Jurkat, Clone E6-1 (cell line): ENCODE data around the gene SMG6.

Experiments
- DNase-seq: peaks from one replicate; pipeline ENCODE4 v3.0.0-alpha.2; 2011; ENCODE audit warnings: low read depth, low spot score
- H3K4me3 ChIP-seq: 2 replicates; pipeline ENCODE4 v1.5.1; 2011; ENCODE audit warnings: mild to moderate bottlenecking, low read length, control low read depth, moderate library complexity

Gene SMG6

DNA sequence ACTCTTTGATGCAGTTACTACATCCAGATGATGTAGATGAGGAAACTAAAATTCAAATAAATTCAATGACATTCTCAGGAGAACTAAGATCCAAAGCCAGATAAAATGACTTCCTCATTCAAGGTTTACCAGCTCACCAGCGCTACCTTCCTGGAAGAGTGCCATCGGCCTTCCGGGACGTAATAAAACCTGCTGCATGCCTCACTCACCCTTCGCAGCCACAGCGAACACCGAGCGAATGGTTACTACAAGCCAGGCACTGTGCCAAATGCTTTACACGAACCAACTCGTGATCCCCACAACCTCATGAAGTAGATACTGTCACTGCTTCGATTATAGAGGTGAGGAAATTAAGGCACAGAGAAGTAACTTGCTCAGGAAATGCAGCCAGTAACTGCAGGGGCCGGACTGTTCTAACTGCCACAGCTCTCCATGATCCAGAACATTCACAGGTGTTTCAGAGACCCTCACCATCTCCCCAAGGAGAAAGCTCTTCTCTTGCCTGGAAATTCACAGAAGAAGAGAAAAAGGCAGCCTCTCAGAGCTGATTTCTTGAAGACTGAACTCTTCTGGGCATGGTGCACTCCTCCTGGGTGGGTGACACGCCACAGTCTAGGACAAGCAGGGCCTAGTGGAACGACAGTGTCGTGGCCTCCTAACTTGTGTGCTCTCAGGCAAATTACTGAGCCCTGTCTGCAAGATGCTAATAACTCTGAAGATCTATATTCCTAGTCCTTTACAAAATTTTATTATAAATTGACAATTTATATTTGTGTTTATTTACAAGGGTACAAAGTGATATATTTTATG is 201.9 kb downstream of the SMG6 start:
- no peak for DNase-seq
- no peak overlapping the region for H3K4me3 ChIP-seq

DNA sequence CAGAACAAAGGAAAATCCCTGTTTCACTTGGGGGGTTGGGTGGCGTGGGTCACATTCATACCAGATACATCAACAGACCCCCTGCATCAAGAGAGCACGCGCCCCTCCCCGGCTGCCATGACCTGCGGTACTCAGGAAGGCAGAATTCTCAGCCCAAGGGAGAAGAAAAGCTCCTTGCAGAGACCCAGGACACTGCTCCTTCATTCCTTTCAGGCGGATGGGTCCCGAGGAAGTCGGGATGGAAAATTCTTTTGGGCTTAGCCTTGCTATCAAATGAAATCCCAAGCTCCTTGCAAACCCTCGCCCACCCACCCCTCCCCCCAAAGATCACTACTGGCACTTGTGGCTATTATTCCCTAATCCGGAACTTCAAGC is 208.1 kb downstream of the SMG6 start:
- no peak for DNase-seq
- no peak overlapping the region for H3K4me3 ChIP-seq

DNA sequence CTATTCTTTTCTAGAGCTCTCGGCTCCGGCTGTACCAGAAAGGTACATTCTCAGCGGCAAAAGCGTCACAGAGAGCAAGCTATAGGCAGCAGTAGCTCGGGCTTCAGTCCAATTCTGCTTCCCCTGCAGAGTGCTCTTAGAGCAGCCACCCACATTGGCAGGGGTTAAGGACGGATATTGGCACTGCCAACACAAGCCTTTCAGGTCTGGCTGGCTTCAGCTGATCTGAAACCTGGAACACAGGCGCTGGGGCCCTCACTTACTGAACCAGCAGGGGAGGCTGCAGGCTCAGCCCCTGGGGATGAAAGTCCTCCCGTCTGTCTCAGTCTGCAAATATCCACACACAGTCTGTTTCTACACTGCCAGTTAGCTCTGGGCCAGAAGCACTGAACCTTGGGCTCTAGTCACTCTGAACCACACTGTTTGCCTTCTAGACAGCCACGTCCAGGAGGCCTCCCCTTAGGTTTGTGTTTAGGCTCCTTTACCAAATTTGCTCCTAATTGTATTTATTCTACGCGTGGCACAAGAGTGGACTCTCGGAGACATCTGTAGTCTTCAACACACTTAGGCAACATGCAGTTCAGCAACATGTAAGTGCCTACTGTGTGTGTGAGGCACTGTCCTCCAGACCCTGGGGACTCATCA is 208.6 kb downstream of the SMG6 start:
- DNase-seq = no peak
- H3K4me3 ChIP-seq = no peak overlapping the region

DNA sequence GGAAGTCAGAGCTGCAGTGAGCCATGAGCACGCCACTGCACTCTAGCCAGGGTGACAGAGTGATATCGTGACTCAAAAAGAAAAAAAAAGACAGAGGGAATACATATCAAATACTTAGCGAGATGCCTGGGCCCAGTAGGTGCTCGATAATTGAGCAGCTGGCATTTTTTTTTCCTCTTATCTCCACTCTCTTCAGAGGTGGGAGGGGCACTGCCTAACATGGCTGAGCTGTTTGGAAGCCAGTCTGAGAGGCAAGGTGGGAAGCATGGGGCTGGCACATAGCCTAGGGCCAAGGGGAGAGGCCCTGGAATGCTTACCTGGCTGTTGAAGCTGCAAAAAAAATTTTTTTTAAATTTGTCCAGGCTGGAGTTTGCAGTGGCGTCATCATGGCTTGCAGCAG is 210.2 kb downstream of the SMG6 start:
- no peak for DNase-seq
- no peak overlapping the region for H3K4me3 ChIP-seq

DNA sequence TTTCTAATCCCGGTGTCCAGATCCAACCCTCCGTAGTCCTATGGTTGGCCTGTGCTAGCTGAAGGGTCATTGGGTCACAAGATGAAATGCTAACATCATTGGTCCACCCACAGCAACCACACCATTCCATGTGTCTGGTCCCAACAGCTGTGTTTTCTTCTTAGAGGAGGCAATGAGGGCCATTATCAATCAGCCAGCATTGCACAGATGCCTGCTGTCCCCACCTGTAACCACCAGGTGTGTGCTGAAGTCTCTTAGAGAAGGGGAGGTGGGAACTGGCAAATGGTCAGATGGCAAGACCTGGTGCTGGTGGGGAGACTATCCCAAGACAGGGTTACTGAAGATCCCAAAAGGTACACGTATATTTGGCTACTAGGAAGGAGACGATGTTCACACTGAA is 211.3 kb downstream of the SMG6 start:
- no peak overlapping the region for H3K4me3 ChIP-seq
- no peak for DNase-seq

DNA sequence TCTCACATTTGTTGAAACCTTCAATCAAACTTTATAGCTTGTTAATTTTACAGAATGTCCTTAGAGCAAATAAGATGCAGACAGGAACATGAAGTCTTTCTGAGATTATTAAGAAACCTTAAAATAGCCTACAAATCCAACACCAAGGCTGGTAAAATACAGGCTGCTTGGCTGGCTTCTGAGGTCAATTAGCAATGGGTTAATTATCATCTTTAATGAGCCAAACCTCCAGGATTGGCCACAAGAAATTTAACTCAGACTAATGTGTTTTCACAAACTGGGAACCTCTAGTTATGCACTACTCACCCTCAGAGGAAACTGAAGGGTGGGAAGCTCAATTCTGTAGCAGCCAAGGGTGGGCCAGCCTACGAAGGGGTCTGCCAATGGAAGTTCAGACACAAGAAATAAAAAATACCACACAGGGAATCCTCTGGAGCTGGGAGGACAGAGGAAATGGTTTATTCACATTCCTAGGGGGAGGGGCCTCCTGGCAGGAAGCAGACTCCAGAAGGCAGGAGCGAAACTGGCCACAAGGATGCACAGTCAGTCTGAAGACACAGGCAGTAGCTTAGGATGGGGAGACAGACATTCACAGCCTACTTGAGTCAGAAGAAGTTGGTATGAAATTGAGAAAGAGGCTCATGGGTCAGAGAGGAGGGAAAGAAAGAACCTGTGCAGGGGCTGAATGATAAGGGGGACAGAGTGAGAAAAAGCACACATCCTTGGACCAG is 212.6 kb downstream of the SMG6 start:
- no peak overlapping the region for H3K4me3 ChIP-seq
- no peak for DNase-seq

DNA sequence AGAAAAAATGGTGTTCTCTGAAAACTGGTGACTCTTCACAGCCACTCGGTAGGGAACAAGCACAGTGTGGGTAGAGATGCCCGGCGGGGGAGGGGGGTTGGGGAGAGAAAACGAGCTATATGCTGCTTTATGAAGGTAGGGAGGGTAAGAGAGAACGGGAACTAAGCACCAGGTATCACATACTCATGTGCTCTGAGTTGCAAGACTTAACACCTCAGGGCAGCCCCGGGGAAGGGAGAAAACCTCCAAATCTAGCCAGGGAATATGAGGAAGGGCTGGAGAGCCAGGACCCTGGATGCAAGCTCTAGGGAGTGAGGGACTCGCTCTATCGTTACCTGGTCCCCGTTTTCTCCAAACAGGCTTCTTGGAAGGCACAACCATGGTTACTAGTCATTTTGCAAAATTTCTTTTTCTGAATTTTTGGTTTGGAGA is 213.4 kb downstream of the SMG6 start:
- H3K4me3 ChIP-seq = no peak overlapping the region
- no peak for DNase-seq

DNA sequence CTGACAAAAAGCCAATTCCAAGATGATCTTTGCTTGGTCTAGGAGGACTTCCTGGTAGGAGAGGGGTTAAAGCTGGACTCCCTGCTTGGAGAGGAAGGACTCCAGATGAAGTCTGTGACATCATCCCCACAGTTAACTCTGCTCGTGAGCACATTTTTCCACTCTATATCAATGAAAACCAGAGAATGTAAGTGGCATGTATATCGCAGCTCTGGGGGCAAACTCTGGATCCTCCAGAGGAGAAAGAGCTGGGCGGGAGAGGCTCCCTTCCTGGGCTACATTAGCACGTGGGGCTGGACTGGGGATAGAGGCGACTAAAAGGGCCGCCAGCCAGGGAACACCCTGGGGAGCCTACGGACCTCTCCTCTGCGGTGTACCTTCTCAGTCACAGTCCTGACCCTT is 214.6 kb downstream of the SMG6 start:
- peak overlapping the region; percentile 51 for H3K4me3 ChIP-seq
- DNase-seq = no peak

DNA sequence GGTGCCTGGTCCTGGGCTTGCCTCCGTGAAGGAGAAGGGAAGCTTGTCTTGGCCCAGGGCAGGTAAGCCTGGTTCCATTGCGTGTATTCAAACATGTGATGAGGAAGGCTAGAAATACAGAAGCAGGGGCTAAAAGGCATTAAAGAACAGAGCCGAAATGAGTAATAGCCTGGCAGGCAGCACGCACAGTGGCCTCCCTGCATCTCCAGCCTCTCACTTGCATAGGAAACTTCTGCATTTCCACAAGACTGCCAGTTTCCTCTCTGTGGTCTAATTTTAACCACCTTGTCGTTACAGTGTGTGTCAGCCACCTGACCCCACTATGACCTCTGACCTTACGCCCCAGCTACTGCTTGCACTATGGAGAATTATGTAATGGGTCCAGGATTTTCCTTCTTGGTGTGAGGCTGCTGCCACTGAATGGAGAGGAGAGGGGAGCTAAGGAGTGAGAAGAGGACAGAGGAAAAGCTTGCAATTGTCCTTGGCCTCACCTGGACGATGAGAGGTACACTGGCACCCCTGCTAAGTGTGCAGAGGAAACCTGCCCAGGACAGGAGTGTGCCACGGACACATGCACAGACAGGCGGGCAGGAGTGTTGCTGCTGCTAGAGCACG is 215.9 kb downstream of the SMG6 start:
- peak overlapping the region; percentile 31 for H3K4me3 ChIP-seq
- peak; percentile 83 for DNase-seq

DNA sequence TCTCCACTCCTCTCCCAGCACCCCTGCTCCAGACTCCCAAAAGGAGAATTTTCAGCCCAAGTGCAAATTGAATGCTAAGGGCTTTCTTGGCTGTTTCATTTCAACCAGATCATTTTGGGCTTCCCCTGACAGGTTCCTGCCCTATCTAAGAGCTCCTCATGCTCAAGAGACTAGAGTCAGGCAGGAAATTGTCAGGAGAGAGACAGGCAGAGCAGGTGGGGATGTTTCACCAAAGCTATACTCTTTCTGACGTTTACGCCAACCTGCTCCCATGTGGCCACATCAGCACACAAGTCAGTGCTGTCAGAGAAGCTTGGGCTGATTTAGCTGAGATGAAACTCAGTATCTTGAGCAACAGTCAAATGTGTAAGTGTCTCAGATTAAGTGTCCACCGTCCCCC is 217.3 kb downstream of the SMG6 start:
- no peak overlapping the region for H3K4me3 ChIP-seq
- DNase-seq = peak; percentile 67

DNA sequence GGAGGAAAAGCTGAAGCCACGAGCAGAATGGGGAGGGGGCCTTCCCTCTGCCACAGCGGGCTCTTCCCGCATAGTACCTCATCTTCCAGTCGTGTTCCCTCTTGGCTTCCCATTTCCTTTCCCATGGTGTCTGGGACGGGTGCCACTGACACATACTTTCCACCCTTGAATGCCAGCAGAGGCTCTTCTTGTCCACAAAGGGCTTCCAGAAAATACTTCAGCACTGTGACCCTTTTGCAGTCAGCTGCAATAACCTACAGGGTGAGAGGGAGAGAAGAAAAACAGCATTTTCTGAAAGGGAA is 218.0 kb downstream of the SMG6 start:
- no peak overlapping the region for H3K4me3 ChIP-seq
- no peak for DNase-seq

DNA sequence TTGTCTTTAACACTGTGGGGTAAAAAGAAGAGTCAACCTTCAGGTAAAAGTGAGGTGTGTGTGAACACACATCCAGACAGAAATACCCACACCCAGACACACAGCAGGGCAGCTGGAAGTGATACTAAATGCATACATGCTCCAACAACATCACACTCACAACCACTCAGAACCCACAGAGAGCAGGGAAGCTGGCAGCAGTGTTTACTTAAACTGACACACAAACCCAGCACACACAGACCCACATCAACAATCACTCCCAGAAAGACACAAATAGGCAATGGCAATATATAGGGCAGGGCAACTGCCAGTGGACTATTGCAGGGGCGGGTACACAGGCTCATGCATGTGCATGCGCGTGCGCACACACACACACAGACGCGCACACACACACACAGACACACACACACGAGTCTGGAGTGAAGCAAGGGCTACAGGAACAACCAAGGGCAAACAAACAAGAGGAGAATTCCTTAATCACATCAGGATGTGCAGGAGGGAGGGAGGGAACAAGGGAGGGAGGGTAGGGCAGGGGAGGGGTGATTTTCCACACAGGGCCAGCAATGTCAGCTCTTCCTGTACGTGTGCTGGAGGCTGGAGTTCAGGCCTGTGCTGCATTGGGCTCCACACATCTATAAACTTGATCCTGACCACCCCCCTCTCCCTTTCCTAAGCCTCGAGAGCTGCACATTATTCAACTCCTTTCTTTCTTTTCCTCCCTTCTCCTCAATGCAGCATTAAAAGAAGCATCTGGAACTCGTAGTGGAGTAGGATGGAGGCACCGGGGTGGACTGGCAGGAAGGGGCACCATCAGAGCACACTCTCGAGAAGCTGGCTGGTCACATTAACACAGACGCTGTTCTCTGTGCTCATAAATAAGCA is 218.6 kb downstream of the SMG6 start:
- DNase-seq = no peak
- H3K4me3 ChIP-seq = no peak overlapping the region

DNA sequence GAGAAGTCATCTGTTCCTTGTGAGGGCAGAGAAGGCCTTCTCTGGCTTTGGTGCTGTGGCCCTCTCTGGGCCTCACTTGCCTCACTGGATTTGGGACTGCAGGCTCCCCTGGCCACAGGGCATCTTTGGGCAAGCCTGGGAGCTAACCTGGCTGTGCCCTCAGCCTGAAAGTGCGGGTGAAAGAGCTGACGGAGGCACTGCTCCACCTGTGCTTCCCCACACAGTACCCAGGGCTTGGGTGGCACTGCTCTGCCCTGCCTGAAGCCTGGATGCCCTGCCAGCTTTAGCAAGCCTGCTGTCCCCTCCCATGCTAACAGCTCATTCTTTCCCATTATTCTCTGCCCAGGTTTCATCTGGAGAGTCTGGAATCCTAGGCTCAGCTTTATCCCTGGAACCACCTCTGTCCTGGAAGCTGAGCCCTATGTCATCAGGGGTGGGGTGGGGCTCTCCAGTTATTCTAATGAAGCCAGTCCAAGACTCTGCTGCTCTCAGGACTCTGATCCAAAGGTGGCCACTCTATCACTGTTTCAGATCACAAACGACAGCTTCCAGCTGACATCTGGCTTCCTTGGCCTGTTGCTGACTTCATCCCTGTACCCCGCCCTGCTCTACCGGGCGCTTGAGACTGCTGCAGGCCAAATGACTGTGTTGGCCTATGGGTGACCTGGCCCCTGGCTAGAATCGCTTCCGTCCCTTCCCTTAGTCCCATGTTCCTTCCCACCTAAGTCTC is 219.4 kb downstream of the SMG6 start:
- no peak overlapping the region for H3K4me3 ChIP-seq
- DNase-seq = no peak

DNA sequence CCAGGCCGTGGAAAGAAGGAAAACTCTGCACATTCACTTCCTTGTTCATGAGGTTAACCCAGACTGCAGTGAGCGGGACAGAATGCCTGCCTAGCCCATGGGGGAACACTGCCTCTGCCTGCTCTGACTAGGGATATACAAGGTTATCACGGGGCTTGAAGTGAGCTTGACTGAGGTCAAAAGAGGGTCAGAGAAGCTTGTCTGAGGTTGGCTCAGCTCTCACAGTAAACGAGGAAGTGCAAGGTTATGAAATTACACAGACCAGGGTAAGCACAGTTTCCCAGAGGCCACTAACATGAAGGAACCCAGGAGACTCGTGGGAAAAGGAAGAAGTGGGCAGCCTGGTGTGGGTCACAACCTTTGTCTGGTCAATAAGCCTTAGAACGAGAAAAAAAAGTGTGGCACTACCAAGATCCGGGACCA is 220.0 kb downstream of the SMG6 start:
- no peak overlapping the region for H3K4me3 ChIP-seq
- no peak for DNase-seq

DNA sequence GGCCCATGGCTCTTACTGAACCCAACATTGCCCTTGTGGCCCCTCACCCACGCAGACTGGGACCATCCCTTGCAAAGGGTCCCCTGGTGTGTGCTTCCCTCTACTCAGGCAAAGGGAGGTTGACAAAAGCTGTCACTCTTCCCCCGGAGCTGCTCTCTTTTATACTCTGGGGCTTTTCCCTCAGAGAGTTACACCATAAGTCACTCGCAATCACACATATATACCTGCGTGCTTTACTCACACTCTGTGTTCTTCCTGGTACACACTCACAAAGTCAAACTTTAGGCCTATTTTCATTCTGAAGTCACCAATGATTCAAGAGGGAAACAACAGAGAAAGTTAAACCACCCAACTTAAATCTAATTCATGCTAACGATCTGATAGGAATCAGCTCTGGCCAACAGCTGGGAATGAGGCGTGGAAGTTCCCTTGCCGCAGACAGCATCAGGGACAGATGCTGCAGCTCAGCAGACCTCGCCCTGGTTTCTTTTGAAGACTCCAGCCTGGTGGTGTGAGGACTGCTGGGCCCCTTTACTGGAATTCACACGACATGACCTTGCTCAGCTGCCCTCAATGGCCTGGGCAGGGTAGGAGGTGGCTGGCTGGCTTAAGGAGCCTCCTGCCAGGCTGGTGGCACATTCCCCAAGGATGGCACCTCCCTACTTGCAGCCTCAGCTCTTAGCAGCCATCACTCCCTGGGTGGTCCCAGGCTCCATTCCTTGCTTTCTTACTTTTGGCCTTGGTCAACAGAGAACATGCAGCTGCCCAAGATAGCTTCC is 221.4 kb downstream of the SMG6 start:
- H3K4me3 ChIP-seq = no peak overlapping the region
- DNase-seq = no peak

DNA sequence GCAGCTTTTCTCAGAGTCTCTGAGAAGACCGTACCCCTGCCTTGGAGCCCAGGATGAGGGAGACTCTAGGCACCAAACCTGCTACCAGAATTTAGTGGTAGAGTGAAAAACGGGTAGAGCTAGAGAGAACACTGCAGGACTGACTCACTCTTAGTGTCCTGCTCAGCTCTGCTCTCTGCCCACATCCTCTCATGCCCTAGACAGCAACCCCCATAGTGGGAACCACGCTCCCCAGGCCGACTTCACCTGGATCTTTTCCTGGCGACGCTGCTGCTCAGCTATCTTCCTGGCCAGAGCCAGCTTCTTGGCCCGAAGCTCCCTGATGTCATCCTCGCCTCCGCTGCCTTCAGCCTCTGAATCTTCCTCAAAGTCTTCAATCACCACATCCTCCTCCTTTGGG is 222.0 kb downstream of the SMG6 start:
- no peak for DNase-seq
- H3K4me3 ChIP-seq = no peak overlapping the region

DNA sequence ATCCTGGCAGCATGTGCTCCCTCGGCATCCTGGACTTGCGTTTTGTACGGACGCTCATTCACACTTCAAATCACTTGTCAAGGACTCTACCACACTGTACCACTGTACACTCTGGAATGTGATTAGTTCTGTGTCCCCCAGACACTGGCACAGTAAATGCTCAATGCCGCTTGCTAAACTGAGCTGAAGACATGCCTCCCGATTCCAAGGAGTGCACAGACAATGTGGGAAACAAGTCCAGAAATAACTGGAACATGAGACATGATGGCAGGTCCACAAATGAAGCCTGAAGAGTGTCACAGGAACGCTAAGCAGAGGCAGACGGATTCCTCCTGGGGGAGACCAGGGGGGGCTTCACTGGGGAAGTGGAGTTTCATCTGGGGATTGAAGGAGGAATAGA is 226.5 kb downstream of the SMG6 start:
- no peak for DNase-seq
- H3K4me3 ChIP-seq = no peak overlapping the region
